ENCODE data around the gene RAPGEF4.

Gene RAPGEF4

DNA sequence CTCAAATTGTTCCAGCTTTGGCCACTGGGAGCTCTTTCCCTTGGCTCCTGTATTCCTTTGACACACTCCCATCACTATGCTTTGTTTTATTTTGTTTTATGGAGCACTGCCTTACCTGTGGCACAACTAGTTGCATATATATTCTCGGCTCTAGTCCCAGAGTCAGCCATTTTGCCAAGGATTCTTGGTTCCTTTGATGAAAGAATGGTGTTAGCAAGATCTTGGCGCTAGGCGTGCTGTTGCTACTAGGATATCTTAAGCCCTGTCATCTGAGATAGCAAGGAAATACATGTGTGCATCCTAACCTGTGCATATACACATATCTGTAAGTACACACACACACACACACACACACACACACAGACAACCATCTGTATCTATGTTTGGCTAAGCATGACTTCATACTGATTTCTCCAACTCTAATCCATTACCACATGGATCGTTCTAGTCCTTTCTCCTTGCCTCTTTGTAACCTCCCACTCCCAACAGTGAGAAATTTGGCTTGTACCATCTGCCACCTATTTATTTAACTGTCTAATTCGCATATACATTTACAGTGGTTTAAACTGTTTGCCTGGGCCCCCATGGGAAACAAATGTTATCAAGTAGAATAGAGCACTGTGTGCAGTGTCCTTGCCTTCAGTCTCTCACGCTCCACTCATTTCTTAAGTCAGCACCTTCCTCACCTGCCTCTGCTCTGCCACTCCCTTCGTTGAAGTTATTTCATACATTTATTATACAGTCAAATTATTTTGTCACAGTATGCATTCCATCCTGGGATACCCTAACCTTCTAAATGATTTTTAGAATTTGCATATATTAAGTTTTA lies 202.5 kb downstream of the RAPGEF4 start:
- DNase-seq (ENCODE audit: low spot score) = no peak

- DNase-seq (ENCODE audit: low spot score) = no peak
Observed at GRCh38 chr2:172938713-172939375, 203.2 kb downstream of the RAPGEF4 start.

GRCh38 chr2:172943539-172943938 lies 207.9 kb downstream of the RAPGEF4 start:
- no peak for DNase-seq (ENCODE audit: low spot score)

DNA sequence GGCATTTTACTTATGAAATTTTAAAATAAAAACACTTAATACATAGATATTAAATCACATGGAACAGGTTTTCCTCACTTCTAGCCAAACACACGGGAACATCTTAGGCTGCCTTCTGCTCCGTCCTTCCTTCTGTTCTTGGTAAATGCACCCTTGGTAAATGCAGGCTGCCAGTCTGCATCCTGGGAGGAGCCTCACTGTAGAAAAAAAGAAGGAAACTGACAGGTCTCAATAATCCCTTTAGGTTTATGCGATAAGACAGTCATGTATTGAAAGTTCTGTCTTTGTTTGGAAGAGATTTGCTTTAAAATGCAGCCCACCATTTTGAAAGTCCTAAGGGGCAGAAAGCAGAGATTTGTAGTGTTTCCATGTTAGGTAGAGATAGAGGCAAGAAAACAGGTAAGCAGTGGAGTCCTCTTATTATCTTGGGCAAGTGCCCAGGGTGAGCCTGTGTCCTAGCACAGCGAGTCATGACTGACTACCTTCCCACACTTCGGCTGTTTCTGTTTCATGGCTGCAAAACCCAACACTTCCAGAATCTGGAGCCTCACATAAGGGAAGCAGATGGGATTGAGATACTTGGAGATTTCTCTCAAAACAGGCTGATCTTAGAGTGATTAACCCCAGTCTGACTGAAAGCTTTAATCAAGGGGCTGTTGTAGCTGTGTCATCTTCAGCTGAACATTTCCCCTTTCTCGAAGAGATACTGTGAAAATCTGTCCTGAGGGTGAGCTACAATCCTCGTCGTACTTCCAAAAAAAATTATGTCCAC lies 208.6 kb downstream of the RAPGEF4 start:
- DNase-seq (ENCODE audit: low spot score) = no peak

GRCh38 chr2:172944794-172945509 lies 209.3 kb downstream of the RAPGEF4 start:
- no peak for DNase-seq (ENCODE audit: low spot score)

DNA sequence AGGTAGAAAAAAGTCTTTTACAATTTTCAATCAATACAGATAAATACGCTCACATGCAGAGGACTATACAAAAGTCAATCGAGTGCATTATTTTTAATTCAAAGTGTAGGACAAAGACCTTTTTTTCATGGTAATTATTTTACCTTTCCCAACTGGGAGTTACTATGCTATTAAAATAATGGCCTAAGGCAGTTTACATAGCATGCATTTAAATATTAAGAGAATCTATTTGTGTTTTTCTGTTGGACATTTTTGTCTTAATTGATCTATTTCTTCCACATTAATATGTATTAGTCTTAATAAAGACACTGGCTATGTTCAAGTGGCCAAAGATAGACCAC lies 209.8 kb downstream of the RAPGEF4 start:
- no peak for DNase-seq (ENCODE audit: low spot score)

DNA sequence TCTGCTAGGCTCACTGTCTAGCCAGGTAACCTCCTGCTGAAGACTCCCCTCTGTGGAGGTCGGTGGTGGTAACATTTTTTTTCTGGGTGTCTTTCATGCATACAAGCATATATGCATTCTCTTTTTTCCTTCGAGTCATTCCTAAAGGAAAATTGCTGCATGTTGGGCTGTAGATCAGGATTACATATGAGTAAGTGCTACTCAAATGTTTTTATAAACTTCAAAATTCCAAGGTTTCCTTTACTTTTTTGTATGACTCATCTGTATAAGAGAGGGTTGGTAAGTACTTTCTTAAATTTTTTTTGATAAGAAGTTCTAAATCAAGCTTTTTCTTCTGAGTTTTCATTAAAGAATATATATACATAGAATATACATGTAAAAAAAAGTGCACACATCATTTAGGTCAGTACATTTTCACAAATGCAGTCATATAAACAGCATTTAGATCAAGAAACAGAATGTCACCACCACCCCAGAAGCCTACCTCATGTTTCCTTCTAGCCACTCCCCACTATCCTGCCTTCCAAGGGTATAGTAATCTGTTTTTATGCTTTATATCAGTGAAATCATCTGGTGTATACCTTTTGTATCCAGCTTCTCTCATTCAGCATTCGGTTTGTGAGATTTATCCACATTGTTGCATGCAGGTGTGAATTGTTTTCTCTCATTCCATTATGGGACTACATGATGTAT lies 212.0 kb downstream of the RAPGEF4 start:
- DNase-seq (ENCODE audit: low spot score) = no peak

- no peak for DNase-seq (ENCODE audit: low spot score)
Observed at GRCh38 chr2:172949522-172949921, 213.9 kb downstream of the RAPGEF4 start.

- DNase-seq (ENCODE audit: low spot score) = no peak
Observed at GRCh38 chr2:172950565-172950964, 214.9 kb downstream of the RAPGEF4 start.

DNA sequence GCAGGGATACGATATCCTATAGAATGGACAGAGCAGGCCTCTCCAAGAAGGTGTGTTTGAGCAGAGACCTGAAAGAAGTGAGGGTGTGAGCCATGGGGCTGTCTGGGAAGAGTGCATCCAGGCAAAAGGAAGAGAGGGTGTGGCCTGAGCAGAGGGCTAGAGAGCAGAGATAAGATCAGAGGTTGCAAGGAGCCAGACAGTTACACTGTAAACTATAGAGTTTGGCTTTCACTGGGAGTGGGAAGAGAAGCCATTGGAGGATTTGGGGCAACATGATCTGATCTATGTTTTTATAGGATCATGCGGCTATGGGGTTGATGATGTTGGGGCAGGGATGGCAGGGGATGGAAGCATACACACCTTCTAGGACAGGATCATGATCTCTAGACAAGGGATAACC lies 215.9 kb downstream of the RAPGEF4 start:
- DNase-seq (ENCODE audit: low spot score) = no peak

DNA sequence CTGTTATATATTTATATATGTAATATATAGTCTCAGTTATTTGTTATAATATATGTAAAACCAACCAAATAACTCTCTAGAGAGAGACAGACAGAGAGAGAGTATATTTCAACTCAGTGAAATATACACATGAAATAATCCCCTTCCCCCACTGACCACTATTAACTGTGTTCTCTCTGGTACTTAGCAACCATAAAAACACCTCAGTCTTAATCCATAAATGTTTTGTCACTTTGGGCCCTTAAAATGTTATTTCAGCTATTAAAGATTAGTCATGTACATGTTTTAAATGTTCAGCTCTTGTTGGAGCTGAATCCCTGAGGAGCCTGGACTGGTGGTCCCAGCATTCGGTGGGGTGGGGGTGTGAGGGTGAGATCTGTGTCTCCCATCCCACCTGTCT lies 217.8 kb downstream of the RAPGEF4 start:
- no peak for DNase-seq (ENCODE audit: low spot score)

GRCh38 chr2:172953970-172954852 lies 218.6 kb downstream of the RAPGEF4 start:
- no peak for DNase-seq (ENCODE audit: low spot score)

GRCh38 chr2:172955587-172955986 lies 219.9 kb downstream of the RAPGEF4 start:
- DNase-seq (ENCODE audit: low spot score) = no peak

GRCh38 chr2:172957734-172958133 lies 222.1 kb downstream of the RAPGEF4 start:
- DNase-seq (ENCODE audit: low spot score) = no peak

DNA sequence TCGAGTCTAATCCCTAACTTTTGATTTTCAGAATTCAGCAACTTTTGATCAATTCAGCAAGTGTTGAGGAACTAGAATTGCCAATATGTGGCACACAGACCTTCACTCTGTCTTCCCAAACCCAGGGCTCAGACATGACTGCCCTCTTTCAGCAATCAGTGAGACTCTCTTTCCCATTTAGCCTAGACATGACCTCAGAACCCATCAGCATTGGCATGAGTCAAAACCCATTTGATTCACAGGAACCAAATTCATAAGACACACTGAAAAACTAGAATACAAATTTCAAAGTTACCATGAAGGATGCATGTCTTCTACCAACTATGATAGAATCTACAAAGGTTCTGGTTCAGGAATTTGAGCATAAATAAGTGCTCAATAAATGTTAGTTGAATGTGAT lies 226.4 kb downstream of the RAPGEF4 start:
- DNase-seq (ENCODE audit: low spot score) = no peak

DNA sequence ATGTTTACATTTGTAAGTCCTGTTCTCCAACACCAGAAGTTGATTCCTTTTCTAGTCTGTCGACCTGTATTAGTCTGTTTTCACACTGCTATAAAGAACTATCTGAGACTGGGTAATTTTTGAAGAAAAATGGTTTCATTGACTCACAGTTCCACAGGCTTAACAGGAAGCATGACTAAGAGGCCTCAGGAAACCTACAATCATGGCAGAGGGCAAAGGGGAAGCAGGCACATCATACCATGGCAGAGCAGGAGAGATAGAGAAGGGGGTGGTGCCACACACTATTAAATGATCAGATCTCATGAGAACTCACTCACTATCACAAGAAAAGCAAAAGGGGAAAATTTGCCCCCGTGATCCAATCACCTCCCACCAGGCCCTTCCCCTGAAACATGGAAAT lies 227.2 kb downstream of the RAPGEF4 start:
- DNase-seq (ENCODE audit: low spot score) = peak; percentile 24

DNA sequence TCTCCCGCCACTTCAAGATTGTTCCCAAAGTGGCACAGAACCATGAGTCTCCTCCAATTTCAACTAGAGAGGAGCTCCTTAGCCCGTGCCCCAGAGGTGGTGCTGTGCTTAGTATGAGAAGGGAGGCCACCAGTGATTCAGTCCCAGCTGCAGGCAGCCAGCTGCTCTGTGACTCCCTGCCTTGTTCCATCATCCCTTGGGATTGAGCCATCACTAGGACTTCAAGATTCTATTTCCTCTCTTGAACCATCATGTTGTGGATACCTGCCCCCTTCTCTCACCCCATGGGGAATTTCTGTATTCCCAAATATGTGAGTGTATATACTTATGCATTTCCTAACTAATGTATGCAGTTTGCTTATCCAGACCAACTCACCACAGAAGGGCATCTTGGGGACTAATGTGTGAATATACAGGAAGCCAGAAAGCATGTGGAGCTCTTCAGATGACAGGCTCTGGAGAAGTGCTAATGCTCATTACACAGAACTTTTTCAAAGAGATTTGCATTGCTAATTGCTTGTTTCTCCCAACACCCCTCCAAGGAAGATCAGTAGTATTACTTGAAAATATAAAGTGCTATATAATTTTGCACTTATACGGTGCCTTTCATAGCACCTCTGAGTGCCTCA lies 229.0 kb downstream of the RAPGEF4 start:
- no peak for DNase-seq (ENCODE audit: low spot score)

DNA sequence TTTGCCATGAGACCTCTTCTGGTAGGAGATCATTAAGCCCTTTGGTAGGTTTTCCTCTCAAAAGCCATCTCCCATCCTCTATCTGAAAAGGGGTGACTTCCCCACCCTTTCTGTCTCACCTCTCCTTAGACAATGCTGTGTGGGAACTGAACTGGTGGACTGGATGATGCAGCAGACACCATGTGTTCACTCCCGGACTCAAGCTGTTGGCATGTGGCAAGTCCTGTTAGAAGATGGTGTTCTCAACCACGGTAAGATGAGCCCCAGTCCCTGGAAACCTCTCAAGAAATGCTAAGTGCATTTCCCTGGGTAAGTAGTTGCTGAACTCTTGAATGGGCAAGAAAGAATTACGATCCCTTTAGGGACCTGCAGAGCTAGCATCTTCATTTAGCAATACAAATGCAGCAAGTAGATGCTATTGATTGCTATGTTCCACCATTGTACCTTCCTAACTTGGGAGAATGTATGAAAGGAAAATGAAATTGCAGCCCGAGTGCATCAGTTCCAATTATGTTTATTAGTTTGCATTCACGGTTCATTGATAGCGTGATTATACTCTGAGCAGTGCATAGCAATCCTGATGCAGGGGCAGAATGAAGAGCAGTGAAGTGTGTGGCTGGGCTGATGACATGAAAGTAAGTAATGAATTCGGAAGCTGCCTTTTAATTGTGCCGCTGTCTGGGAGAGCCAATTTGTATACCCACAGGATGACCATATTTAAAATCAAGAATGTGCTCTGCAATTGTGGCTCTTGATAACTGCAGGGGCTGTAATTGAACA lies 230.0 kb downstream of the RAPGEF4 start:
- no peak for DNase-seq (ENCODE audit: low spot score)
